IPS-20b (cell line): ENCODE data around the gene NOS3.

Experiments used
- H3K27ac ChIP-seq: one replicate; pipeline ENCODE4 v1.5.1; 2013; ENCODE audit warnings: low read length
- H3K27me3 ChIP-seq: 2 replicates; pipeline ENCODE4 v1.6.1; 2013; ENCODE audit warnings: mild to moderate bottlenecking, low read length, inconsistent platforms; ENCODE audit not compliant: insufficient read depth
- H3K36me3 ChIP-seq: 2 replicates; pipeline ENCODE4 v1.6.1; 2013; ENCODE audit warnings: low read depth, mild to moderate bottlenecking, inconsistent platforms, low read length, moderate library complexity; ENCODE audit not compliant: insufficient read depth
- H3K4me1 ChIP-seq: 2 replicates; pipeline ENCODE4 v1.6.1; 2013; ENCODE audit warnings: mild to moderate bottlenecking, control low read depth, inconsistent platforms, low read length, moderate library complexity; ENCODE audit not compliant: insufficient read depth
- H3K4me3 ChIP-seq: 2 replicates; pipeline ENCODE4 v1.5.1; 2013; ENCODE audit warnings: mild to moderate bottlenecking, low read length, inconsistent platforms
- H3K9ac ChIP-seq: 2 replicates; pipeline ENCODE4 v1.6.1; 2013; ENCODE audit warnings: low read depth, mild to moderate bottlenecking, inconsistent platforms, low read length, moderate library complexity
- H3K9me3 ChIP-seq: 2 replicates; pipeline ENCODE4 v1.6.1; 2013; ENCODE audit warnings: mild to moderate bottlenecking, low read depth, low read length, inconsistent platforms; ENCODE audit not compliant: insufficient read depth

Gene NOS3

GRCh38 chr7:150961510-150962289 is 29.1 kb upstream of the NOS3 start:
- H3K36me3 ChIP-seq, result no peaks in the 10 kb centered on the region
- H3K27me3 ChIP-seq, result no peaks in the 10 kb centered on the region
- H3K9me3 ChIP-seq, result no peaks in the 10 kb centered on the region
- no peak overlapping the region for H3K4me3 ChIP-seq
- no peak overlapping the region for H3K9ac ChIP-seq
- no peak overlapping the region for H3K27ac ChIP-seq
- H3K4me1 ChIP-seq, result no peaks in the 10 kb centered on the region; the same call in 1 of the 2 replicates

- H3K4me3 ChIP-seq, result no peak overlapping the region
- H3K9ac ChIP-seq, result no peak overlapping the region
- no peaks in the 10 kb centered on the region; the same call in 1 of the 2 replicates for H3K4me1 ChIP-seq
- no peaks in the 10 kb centered on the region for H3K9me3 ChIP-seq
- no peak overlapping the region for H3K27ac ChIP-seq
- no peaks in the 10 kb centered on the region for H3K27me3 ChIP-seq
- no peaks in the 10 kb centered on the region for H3K36me3 ChIP-seq
Measured at GRCh38 chr7:150962290-150962552, 28.6 kb upstream of the NOS3 start.

- Histone ChIP-seq H3K9ac (no peak overlapping the region), H3K27ac (no peak overlapping the region), H3K4me1 (no peaks in the 10 kb centered on the region; the same call in 1 of the 2 replicates)
Measured at GRCh38 chr7:150962553-150963399, 28.0 kb upstream of the NOS3 start.

DNA sequence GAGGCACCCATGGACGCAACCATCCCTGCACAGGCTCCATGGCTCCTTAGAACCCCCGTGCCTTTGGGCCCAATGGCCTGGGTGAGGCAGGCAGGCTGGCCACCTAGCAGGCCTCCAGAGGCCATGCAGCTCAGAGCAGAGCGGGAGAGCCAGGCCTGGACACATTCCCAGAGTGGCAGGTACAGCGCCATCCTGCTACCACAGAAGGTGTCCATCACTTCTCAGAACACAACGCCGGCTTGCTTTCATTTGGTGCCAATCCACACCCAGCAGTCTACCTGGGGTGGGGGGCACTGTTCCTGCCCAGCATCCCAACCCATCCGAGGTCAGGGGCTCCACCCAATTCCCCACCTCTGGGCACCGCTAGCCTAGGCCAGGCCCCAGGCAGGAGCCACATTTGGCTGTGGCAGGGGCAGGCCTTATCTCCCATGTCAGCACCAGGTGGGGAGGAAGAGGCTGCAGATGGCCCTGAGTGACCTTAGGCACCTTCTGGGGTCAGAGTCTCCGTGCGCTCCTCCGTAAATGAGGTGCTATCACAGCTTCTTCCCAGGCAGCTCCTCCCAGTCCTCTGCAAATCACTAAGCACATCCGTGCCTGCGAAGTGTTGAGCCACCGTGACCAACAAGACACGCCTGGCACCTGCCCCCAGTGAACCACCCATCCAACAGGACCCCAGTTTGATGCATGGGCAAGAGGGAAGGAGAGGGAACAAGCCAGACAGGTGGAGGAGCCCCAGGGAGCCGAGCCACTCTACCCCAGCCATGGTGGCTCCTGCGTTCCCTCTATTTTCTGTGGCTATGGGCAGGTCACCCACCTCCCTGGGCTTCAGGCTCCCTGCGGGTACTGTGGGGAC is 26.9 kb upstream of the NOS3 start:
- Histone ChIP-seq H3K36me3 (no peaks in the 10 kb centered on the region), H3K27me3 (no peaks in the 10 kb centered on the region), H3K9ac (no peak overlapping the region), H3K27ac (no peak overlapping the region), H3K9me3 (no peaks in the 10 kb centered on the region), H3K4me3 (no peak overlapping the region), H3K4me1 (no peaks in the 10 kb centered on the region; the same call in 1 of the 2 replicates)

More at GRCh38 chr7:150962553-150963399, 28.0 kb upstream of the NOS3 start:
- Histone ChIP-seq H3K4me3 (no peak overlapping the region), H3K9me3 (no peaks in the 10 kb centered on the region), H3K27me3 (no peaks in the 10 kb centered on the region), H3K36me3 (no peaks in the 10 kb centered on the region)

DNA sequence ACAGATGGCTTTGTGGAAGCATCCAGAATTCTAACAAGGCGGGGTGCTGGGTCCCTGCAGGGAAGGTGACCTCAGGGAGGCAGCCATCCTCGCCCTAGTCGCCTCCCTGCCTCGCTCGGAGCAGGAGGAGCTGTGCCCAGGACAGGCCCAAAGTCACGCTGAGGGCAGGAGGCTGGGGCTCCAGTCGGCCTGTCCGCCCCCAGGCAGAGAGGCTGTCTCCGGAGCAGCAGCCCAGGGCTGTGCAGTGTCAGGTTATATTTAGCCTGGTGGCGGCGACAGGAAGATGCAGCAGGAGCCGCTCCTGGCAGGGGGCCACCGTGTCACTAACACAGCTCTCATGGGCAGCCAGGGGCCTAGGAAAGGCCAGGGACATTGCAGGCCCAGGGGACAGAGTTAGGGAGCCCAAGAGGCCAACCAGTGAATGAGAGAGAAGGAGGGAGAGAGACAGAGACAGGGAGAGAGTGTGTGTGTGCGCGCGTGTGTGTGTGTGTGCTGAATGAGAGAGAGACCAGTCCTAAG is 26.2 kb upstream of the NOS3 start:
- Histone ChIP-seq H3K4me1 (no peaks in the 10 kb centered on the region; the same call in 1 of the 2 replicates), H3K9me3 (no peaks in the 10 kb centered on the region), H3K9ac (no peak overlapping the region), H3K27ac (no peak overlapping the region), H3K36me3 (no peaks in the 10 kb centered on the region), H3K27me3 (no peaks in the 10 kb centered on the region), H3K4me3 (no peak overlapping the region)

DNA sequence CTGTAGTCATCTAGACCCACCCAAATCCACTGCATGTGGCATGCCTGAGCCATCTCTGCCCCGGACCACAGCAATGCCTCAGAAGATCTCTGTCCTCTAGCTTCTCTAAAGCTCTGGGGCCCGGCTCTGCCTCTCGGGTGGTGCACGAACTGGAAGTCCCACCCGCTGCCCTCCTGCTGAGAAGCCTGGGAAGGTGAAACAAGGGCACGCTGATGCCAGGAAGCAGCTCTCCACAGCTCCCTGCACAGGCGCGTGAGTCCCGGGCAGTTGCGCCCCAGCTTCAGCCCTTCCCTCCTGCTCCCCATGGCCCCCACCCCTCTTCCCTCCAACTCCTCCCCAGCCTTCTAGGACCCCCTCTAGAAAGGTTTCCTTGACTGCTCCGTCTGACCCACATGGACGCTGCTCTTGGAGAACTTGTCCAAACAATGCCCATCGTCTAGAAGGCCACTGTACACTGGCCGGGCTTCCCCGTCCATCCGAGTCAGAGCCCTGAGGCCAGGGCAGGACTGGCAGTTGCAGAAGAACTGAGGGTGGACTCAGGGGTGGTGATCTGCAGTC is 25.5 kb upstream of the NOS3 start:
- H3K27me3 ChIP-seq, result no peaks in the 10 kb centered on the region
- H3K4me3 ChIP-seq, result no peak overlapping the region
- H3K27ac ChIP-seq, result no peak overlapping the region
- no peaks in the 10 kb centered on the region for H3K9me3 ChIP-seq
- H3K36me3 ChIP-seq, result no peaks in the 10 kb centered on the region
- H3K4me1 ChIP-seq, result no peaks in the 10 kb centered on the region; the same call in 1 of the 2 replicates
- H3K9ac ChIP-seq, result no peak overlapping the region

DNA sequence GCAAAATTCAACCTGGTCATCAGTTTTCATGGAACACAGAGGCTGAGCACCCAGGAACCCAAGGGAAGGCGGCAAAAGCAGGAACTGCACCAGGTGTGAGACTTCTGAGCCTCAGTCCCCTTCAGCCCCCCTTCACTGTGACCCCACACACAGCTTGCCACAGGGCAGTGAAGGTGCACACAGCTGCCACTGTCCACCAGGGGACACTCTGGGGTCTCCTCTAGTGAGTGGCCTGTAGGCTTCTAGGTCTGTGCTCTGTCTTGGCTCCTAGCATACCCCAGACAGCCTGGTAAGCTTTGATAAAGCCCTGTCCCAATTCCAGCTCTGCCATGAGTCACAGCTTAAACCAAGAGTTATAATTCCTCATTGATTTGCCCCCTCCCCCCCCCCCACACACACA is 24.8 kb upstream of the NOS3 start:
- Histone ChIP-seq H3K4me1 (no peaks in the 10 kb centered on the region; the same call in 1 of the 2 replicates), H3K36me3 (no peaks in the 10 kb centered on the region), H3K9ac (no peak overlapping the region), H3K27me3 (no peaks in the 10 kb centered on the region), H3K27ac (no peak overlapping the region), H3K4me3 (no peak overlapping the region), H3K9me3 (no peaks in the 10 kb centered on the region)

DNA sequence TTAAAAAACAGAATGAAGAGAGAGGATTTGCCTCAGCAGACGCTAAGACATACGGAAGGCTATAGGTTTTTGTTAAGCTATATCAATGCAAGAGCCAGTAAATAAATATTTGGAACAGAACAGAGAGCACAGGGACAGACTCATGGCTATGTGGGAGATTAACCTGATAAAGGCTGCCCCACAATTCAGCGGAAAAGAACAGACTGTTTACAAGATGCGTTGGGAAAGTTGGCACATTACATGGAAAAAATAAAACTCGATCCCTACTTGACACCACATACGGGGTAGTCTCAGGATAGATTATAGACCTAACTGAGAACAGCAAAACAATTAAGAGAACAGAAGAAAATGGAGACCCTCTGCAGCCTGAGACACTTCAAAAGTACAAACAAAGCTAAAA is 23.5 kb upstream of the NOS3 start:
- Histone ChIP-seq H3K36me3 (no peaks in the 10 kb centered on the region), H3K9ac (no peak overlapping the region), H3K27me3 (no peaks in the 10 kb centered on the region), H3K4me3 (no peak overlapping the region), H3K9me3 (no peaks in the 10 kb centered on the region), H3K27ac (no peak overlapping the region), H3K4me1 (no peaks in the 10 kb centered on the region; the same call in 1 of the 2 replicates)

GRCh38 chr7:150968056-150968733 is 22.6 kb upstream of the NOS3 start:
- Histone ChIP-seq H3K9me3 (no peaks in the 10 kb centered on the region), H3K27ac (no peak overlapping the region), H3K9ac (no peak overlapping the region), H3K4me1 (no peaks in the 10 kb centered on the region; the same call in 1 of the 2 replicates), H3K36me3 (no peaks in the 10 kb centered on the region), H3K27me3 (no peaks in the 10 kb centered on the region), H3K4me3 (no peak overlapping the region)

GRCh38 chr7:150968734-150969372 is 22.0 kb upstream of the NOS3 start:
- no peak overlapping the region for H3K27ac ChIP-seq
- no peaks in the 10 kb centered on the region for H3K9me3 ChIP-seq
- no peaks in the 10 kb centered on the region for H3K36me3 ChIP-seq
- H3K27me3 ChIP-seq, result 0 out of 2 replicates have a peak, but pooled peaks cover 5% of the 10 kb centered on the region
- H3K4me1 ChIP-seq, result no peaks in the 10 kb centered on the region; the same call in 1 of the 2 replicates
- H3K9ac ChIP-seq, result no peak overlapping the region
- H3K4me3 ChIP-seq, result no peak overlapping the region
